ENCODE results near the gene EHD3. TPM values are rescaled to one million over a fixed set of nuclear protein-coding genes. Genes with fewer than 3 reads are reported as not detected.

The EHD3 gene
- total RNA-seq, 2 donors from 2014 or later: 35.8 to 61.6 TPM

DNA sequence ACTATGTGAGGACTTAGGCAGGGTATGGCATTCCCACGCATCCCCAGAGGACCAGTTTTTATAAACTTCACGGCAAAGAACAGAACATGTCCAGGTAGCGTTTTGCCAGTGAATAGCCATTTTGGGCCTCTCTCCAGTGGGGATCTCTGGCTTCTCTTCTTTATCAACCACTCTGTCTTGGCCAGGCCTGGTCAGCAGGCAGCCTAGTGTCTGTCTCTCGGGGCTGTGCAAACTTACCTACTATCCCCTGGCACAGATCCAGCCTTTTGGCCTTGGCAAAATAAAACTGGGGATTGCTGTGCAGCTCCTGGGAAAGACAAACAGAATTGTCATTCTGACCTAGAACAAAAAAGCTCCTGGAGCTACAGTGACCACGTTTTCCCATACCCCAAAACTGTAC lies 31.1 kb upstream of the EHD3 start:
- ATAC-seq (ENCODE audit: insufficient number of reproducible peaks, low FRiP score, low read depth): no peak
- Histone ChIP-seq H3K27ac (no peak overlapping the region), H3K9me3 (no peaks in the 10 kb centered on the region), H3K4me1 (ENCODE audit: control insufficient read depth in 1 of 2, low read depth in 2 of 2) (no peaks in the 10 kb centered on the region), H3K27me3 (replicated peaks; ENCODE audit: insufficient read depth) (no peaks in the 10 kb centered on the region), H3K4me3 (no peak overlapping the region), H3K36me3 (no peaks in the 10 kb centered on the region)
- TF ChIP-seq, protein P1, sequence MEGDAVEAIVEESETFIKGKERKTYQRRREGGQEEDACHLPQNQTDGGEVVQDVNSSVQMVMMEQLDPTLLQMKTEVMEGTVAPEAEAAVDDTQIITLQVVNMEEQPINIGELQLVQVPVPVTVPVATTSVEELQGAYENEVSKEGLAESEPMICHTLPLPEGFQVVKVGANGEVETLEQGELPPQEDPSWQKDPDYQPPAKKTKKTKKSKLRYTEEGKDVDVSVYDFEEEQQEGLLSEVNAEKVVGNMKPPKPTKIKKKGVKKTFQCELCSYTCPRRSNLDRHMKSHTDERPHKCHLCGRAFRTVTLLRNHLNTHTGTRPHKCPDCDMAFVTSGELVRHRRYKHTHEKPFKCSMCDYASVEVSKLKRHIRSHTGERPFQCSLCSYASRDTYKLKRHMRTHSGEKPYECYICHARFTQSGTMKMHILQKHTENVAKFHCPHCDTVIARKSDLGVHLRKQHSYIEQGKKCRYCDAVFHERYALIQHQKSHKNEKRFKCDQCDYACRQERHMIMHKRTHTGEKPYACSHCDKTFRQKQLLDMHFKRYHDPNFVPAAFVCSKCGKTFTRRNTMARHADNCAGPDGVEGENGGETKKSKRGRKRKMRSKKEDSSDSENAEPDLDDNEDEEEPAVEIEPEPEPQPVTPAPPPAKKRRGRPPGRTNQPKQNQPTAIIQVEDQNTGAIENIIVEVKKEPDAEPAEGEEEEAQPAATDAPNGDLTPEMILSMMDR (IDR thresholded peaks at IDR 0.05): no peak
- no peak for DNase-seq (ENCODE audit: low spot score)

DNA sequence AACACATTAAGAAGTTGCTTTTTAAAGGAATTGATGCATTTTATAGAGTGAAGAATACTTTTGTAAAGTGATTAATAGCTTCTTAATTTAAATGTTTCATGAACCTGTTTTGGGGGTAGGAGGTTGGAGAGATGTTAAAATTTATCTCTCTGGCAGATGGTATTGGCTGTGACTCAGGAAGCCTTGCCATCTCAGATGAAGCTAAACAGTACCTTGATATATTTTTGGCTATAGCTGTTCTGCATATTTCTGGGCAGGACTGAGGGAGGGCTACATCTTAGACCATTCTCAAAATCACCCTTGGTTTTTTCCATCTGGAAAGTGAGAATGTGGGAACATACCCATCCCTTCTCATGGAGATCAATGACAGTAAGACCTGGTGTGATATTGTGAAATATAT lies 30.0 kb upstream of the EHD3 start:
- Histone ChIP-seq H3K27ac (no peak overlapping the region), H3K4me3 (no peak overlapping the region), H3K27me3 (replicated peaks; ENCODE audit: insufficient read depth) (no peaks in the 10 kb centered on the region), H3K9me3 (no peaks in the 10 kb centered on the region), H3K4me1 (ENCODE audit: control insufficient read depth in 1 of 2, low read depth in 2 of 2) (no peaks in the 10 kb centered on the region), H3K36me3 (no peaks in the 10 kb centered on the region)
- no peak for DNase-seq (ENCODE audit: low spot score)
- no peak for ATAC-seq (ENCODE audit: insufficient number of reproducible peaks, low FRiP score, low read depth)
- TF ChIP-seq, protein P1 (IDR thresholded peaks at IDR 0.05): no peak

DNA sequence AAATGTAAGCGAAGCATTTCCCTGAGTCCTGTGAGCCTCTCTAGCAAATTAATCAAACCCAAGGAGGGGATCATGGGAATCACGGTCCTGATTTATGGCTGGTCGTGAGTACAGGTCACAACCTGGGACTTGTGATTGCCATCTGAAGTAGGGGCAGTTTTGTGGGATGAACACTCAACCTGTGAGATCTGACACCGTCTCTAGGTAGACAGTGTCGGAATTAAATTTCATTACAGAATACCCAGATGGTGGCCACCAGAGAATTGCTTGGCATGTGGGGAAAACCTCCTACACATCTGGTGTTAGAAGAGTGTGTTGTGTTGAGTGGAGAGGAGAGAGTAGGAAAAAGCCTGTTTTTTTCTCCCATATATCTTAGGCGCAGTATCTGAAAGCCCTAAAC lies 29.2 kb upstream of the EHD3 start:
- Histone ChIP-seq H3K4me3 (no peak overlapping the region), H3K4me1 (ENCODE audit: control insufficient read depth in 1 of 2, low read depth in 2 of 2) (no peaks in the 10 kb centered on the region), H3K9me3 (no peaks in the 10 kb centered on the region), H3K27me3 (replicated peaks; ENCODE audit: insufficient read depth) (no peaks in the 10 kb centered on the region), H3K36me3 (no peaks in the 10 kb centered on the region), H3K27ac (no peak overlapping the region)
- TF ChIP-seq, protein P1 (IDR thresholded peaks at IDR 0.05): no peak
- DNase-seq (ENCODE audit: low spot score): no peak
- no peak for ATAC-seq (ENCODE audit: insufficient number of reproducible peaks, low FRiP score, low read depth)

DNA sequence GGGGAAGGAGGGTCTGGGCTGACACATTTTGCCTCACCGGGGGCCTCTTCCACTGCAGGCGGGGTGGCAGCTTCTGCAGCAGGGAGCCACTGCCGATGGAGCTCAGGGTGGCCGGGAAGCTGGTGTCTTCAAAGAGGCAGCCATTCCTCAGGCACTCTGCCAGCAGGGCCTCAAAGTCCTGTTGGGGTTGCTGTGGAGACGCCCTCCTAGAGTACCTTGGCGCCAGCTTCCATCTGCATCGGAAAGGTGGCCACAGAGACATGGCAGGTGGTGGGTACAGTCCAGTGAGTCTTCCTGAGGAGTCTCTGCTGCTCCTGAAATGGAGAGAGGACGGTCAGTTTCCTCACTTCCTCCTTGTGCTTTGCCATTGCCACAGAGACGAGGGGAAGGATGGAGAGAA lies 28.8 kb upstream of the EHD3 start:
- Histone ChIP-seq H3K36me3 (no peaks in the 10 kb centered on the region), H3K4me1 (ENCODE audit: control insufficient read depth in 1 of 2, low read depth in 2 of 2) (no peaks in the 10 kb centered on the region), H3K27ac (no peak overlapping the region), H3K4me3 (no peak overlapping the region), H3K9me3 (no peaks in the 10 kb centered on the region), H3K27me3 (replicated peaks; ENCODE audit: insufficient read depth) (no peaks in the 10 kb centered on the region)
- ATAC-seq (ENCODE audit: insufficient number of reproducible peaks, low FRiP score, low read depth): no peak
- TF ChIP-seq, protein P1 (IDR thresholded peaks at IDR 0.05): no peak
- DNase-seq (ENCODE audit: low spot score): no peak

DNA sequence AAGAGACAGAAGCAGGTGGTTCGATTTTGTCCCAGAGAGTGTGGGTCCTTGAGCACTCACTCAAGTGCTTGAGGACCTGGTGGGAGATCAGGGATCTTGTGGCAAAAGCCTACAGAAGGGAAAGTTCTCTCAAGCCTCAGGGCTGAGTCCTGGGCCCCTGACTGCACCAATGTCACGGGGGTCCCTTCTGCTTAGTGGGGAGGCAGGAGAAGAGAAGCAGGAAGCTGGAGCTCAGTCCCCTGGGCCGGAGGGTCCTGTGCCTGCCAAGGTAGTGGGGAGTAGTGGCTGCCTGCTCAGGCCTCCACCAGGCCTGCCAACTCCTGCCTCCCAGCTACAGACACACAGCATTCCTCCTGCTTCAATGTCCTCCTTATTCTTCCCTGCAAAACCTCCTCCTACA lies 28.3 kb upstream of the EHD3 start:
- Histone ChIP-seq H3K27me3 (replicated peaks; ENCODE audit: insufficient read depth) (no peaks in the 10 kb centered on the region), H3K36me3 (no peaks in the 10 kb centered on the region), H3K4me3 (no peak overlapping the region), H3K27ac (no peak overlapping the region), H3K9me3 (no peaks in the 10 kb centered on the region), H3K4me1 (ENCODE audit: control insufficient read depth in 1 of 2, low read depth in 2 of 2) (no peaks in the 10 kb centered on the region)
- DNase-seq (ENCODE audit: low spot score) (no peak), ATAC-seq (ENCODE audit: insufficient number of reproducible peaks, low FRiP score, low read depth) (no peak)
- TF ChIP-seq, protein P1 (IDR thresholded peaks at IDR 0.05): no peak
